ENCODE results near the gene SUFU. TPM values are rescaled to one million over a fixed set of nuclear protein-coding genes. Genes with fewer than 3 reads are reported as not detected.
A peak's percentile ranks its signal among the peaks of the same experiment; 100 is the strongest.

The SUFU gene
- total and polyA plus RNA-seq, 2 of the 13 experiments (the other 11 are each of a cell fraction or from before 2014, with no cell fraction given), result 2.9 to 5.5 TPM

DNA sequence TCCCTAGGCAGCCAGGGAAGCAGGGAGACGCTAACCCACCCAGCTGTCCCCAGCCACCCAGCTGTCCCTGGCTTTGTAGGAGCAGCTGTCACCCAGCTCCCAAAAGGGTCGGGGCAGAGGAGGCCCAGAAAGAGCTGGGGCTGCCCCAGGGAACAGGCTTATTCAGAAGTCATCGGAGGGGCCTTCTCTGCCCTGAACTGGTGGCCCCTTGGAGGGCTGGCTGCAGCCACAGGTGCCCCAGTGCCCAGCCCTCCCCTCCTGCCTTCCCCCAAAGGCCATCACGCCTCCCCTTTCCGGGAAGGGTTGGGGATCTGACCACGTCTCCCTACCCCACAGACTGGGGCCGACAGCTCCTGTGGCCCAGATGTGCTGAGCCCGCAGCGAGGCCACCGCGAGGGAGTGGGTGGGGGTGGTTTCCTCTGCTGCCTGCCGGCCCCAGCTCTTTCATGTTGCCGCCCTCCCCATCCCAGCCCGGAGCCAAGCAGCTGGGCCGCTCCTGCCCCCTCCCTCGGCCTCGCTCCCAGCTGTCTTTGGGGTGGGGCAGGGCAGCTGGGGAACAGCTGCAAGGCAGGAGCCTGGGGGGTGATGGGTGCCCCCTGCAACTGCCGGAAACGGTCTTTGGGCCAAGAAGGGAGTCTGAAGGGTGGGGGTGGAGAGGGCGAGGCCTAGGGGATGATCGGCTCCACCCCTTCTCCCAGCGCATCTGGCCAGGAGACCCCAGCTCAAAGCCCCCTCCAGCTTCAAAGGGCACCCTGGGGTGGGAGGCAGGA, 157.3 kb downstream of the SUFU start (continued):
- no peak for TF ChIP-seq ZNF660 (CRISPR knock-in tag; IDR thresholded peaks at IDR 0.05; ENCODE audit: borderline replicate concordance, low read depth)
- TF ChIP-seq NR2F6 (IDR thresholded peaks at IDR 0.05), result 0 out of 2 replicates have a peak, but pooled peaks have one; percentile 22
- TF ChIP-seq NR2F6 (CRISPR knock-in tag; IDR thresholded peaks at IDR 0.05), result peak; percentile 62
- TF ChIP-seq PHB2 (IDR thresholded peaks at IDR 0.05; ENCODE audit: partially characterized antibody), result no peak
- TF ChIP-seq, protein P1, sequence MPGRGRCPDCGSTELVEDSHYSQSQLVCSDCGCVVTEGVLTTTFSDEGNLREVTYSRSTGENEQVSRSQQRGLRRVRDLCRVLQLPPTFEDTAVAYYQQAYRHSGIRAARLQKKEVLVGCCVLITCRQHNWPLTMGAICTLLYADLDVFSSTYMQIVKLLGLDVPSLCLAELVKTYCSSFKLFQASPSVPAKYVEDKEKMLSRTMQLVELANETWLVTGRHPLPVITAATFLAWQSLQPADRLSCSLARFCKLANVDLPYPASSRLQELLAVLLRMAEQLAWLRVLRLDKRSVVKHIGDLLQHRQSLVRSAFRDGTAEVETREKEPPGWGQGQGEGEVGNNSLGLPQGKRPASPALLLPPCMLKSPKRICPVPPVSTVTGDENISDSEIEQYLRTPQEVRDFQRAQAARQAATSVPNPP (CRISPR knock-in tag; IDR thresholded peaks at IDR 0.05), result 0 out of 2 replicates have a peak, but pooled peaks have one; percentile 35
- TF ChIP-seq CCDC6 (CRISPR knock-in tag; IDR thresholded peaks at IDR 0.05), result peak; percentile 61; the same call in 1 of the 2 replicates
- TF ChIP-seq ZNF33B (CRISPR knock-in tag; IDR thresholded peaks at IDR 0.05), result no peak
- no peak; the same call in 1 of the 2 replicates for TF ChIP-seq RBAK (CRISPR knock-in tag; IDR thresholded peaks at IDR 0.05)
- TF ChIP-seq, protein P2, sequence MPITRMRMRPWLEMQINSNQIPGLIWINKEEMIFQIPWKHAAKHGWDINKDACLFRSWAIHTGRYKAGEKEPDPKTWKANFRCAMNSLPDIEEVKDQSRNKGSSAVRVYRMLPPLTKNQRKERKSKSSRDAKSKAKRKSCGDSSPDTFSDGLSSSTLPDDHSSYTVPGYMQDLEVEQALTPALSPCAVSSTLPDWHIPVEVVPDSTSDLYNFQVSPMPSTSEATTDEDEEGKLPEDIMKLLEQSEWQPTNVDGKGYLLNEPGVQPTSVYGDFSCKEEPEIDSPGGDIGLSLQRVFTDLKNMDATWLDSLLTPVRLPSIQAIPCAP (CRISPR knock-in tag; IDR thresholded peaks at IDR 0.05; ENCODE audit: low read depth), result no peak
- TF ChIP-seq TCF12 (IDR thresholded peaks at IDR 0.05), result no peak
- peak; percentile 61; the same call in 1 of the 2 replicates for TF ChIP-seq TCF12 (CRISPR knock-in tag; IDR thresholded peaks at IDR 0.05)
- TF ChIP-seq CHD2 (IDR thresholded peaks at IDR 0.05; ENCODE audit: low read depth, low read length), result no peak; the same call in 1 of the 2 replicates
- no peak for TF ChIP-seq NR2F1 (CRISPR knock-in tag; IDR thresholded peaks at IDR 0.05)
- TF ChIP-seq ZNF619 (CRISPR knock-in tag; IDR thresholded peaks at IDR 0.05), result no peak
- no peak for TF ChIP-seq EZH2 (conservative IDR thresholded peaks at IDR 0.05; ENCODE audit: low read depth, low read length)
- no peak for TF ChIP-seq ZNF138 (CRISPR knock-in tag; IDR thresholded peaks at IDR 0.05; ENCODE audit: low read depth)
- TF ChIP-seq ZNF615 (CRISPR knock-in tag; IDR thresholded peaks at IDR 0.05; ENCODE audit: borderline replicate concordance), result no peak
- peak; percentile 53; the same call in 1 of the 2 replicates for TF ChIP-seq KDM5B (CRISPR knock-in tag; IDR thresholded peaks at IDR 0.05; ENCODE audit: borderline replicate concordance)
- TF ChIP-seq, protein P3, sequence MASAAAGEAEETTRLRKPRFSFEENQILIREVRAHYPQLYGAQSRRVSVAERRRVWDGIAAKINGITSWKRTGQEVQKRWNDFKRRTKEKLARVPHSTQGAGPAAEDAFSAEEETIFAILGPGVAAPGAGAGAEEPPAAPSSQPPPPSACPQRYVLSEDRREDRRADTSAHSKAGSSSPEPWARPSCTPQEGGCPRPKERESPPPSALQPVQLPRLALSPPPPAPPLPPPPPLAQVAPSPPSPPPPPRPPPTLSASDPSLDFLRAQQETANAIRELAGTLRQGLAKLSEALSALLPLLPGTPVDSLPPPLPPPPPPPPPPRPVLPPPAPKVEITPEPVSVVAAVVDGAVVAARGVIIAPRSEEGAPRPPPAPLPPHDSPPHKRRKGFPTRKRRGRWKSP (CRISPR knock-in tag; IDR thresholded peaks at IDR 0.05), result no peak
- TF ChIP-seq MAFG (CRISPR knock-in tag; IDR thresholded peaks at IDR 0.05), result no peak
- peak; percentile 18 to 43; a peak in 2 of 4 replicates for TF ChIP-seq MAFK (conservative IDR thresholded peaks at IDR 0.05 in 1 of 2, IDR thresholded peaks at IDR 0.05 in 1 of 2; ENCODE audit: low read length in 2 of 2)
- no peak for TF ChIP-seq SCMH1 (CRISPR knock-in tag; IDR thresholded peaks at IDR 0.05; ENCODE audit: borderline replicate concordance)
- no peak for TF ChIP-seq ZNF569 (CRISPR knock-in tag; IDR thresholded peaks at IDR 0.05; ENCODE audit: borderline replicate concordance)
- TF ChIP-seq ZNF883 (CRISPR knock-in tag; IDR thresholded peaks at IDR 0.05; ENCODE audit: not compliant biosample characterization), result no peak
- TF ChIP-seq KAT7 (CRISPR knock-in tag; IDR thresholded peaks at IDR 0.05; ENCODE audit: borderline replicate concordance), result peak; percentile 27; the same call in 1 of the 2 replicates
- TF ChIP-seq, protein P4, sequence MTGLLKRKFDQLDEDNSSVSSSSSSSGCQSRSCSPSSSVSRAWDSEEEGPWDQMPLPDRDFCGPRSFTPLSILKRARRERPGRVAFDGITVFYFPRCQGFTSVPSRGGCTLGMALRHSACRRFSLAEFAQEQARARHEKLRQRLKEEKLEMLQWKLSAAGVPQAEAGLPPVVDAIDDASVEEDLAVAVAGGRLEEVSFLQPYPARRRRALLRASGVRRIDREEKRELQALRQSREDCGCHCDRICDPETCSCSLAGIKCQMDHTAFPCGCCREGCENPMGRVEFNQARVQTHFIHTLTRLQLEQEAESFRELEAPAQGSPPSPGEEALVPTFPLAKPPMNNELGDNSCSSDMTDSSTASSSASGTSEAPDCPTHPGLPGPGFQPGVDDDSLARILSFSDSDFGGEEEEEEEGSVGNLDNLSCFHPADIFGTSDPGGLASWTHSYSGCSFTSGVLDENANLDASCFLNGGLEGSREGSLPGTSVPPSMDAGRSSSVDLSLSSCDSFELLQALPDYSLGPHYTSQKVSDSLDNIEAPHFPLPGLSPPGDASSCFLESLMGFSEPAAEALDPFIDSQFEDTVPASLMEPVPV (CRISPR knock-in tag; IDR thresholded peaks at IDR 0.05), result no peak

All from HepG2 (cell line).